GM12878 (cell line): ENCODE data around the gene MIOS. TPM values are rescaled to one million over a fixed set of nuclear protein-coding genes. Genes with fewer than 3 reads are reported as not detected.

ENCODE experiments used
- CEBPZ ChIP-seq: fragments of 150-350 bp; IDR thresholded peaks from 2 replicates; pipeline ENCODE4 v1.6.1; 2016; ENCODE audit warnings: low read depth, low read length
- E2F8 ChIP-seq: fragments of 450-650 bp; IDR thresholded peaks from 2 replicates; pipeline ENCODE4 v1.6.1; 2018; ENCODE audit warnings: mild to moderate bottlenecking, low read depth, moderate library complexity; ENCODE audit not compliant: partially characterized antibody
- EP300 ChIP-seq, 2 experiments: fragments of 150-350 bp in 1 of 2; IDR thresholded peaks; 2 replicates each; pipeline ENCODE4 v1.6.1; 2011 to 2012; ENCODE audit warnings: low read depth in 2 of 2, low read length in 2 of 2, borderline replicate concordance in 1 of 2, improper control_type of control experiment in 1 of 2, inconsistent platforms in 1 of 2; ENCODE audit not compliant: control insufficient read depth in 1 of 2
- GABPA ChIP-seq: IDR thresholded peaks from 2 replicates; pipeline ENCODE4 v1.6.1; 2014; ENCODE audit warnings: antibody characterized with exemption, low read depth, mild to moderate bottlenecking, inconsistent platforms
- MLLT1 ChIP-seq: fragments of 450-650 bp; IDR thresholded peaks from 2 replicates; pipeline ENCODE4 v1.6.1; 2016; ENCODE audit warnings: mild to moderate bottlenecking
- NKRF ChIP-seq: fragments of 450-650 bp; conservative IDR thresholded peaks from 2 replicates; pipeline ENCODE4 v1.6.1; 2017; ENCODE audit warnings: mild to moderate bottlenecking, moderate library complexity
- NR2C2 ChIP-seq: IDR thresholded peaks from 2 replicates; pipeline ENCODE4 v1.6.1; 2011; ENCODE audit warnings: borderline replicate concordance, low read depth; ENCODE audit not compliant: control insufficient read depth, insufficient read length
- PKNOX1 ChIP-seq: fragments of 450-650 bp; IDR thresholded peaks from 2 replicates; pipeline ENCODE4 v1.6.1; 2016; ENCODE audit warnings: mild to moderate bottlenecking
- POU2F2 ChIP-seq: IDR thresholded peaks from 3 replicates; pipeline ENCODE4 v1.6.1; 2011; ENCODE audit warnings: low read depth, mild to moderate bottlenecking, low read length, borderline replicate concordance
- RBBP5 ChIP-seq: fragments of 200-600 bp; sonication (generic); conservative IDR thresholded peaks from 2 replicates; pipeline ENCODE4 v1.6.1; 2016
- polyA plus RNA-seq, 11 experiments: library from polyadenylated mRNA; depleted of rRNA in 4 of 11; unstranded in 6 of 11; stranded (reverse) in 5 of 11; fragments of >200 nt; fragmentation: Nextera tagmentation in 4 of 11; fragmentation: Illumina TruSeq in 1 of 11; extraction: Ambion mirVana in 4 of 11; extraction: Trizol in 1 of 11; gene quantifications; 1 replicate in 1 of 11; 2 replicates in 10 of 11; pipeline versions ENCODE4 v1.2.1 to v1.2.3, GENCODE V29; 2011 to 2016; ENCODE audit warnings: inconsistent platforms in 2 of 11, missing spikeins in 2 of 11, low read depth in 1 of 11
- total RNA-seq, 4 experiments: library from RNA; depleted of rRNA in 3 of 4; stranded (reverse); fragments of >200 nt in 3 of 4; fragmentation: Illumina TruSeq in 1 of 4; extraction: Trizol in 1 of 4; gene quantifications; 2 replicates each; pipeline versions ENCODE4 v1.2.1 to v1.2.3, GENCODE V29; 2013 to 2021

Gene MIOS
- total and polyA plus RNA-seq, 10 of the 15 experiments (the other 5 are each of a cell fraction or from before 2014, with no cell fraction given), result 13.1 to 94.9 (median 54.2) TPM

GRCh38 chr7:7640221-7641128 lies 73.8 kb downstream of the MIOS start, which contains the start of gene UMAD1 (continued):
- TF ChIP-seq MLLT1 (peak; percentile 47), E2F8 (peak; percentile 97), RBBP5 (no peak), CEBPZ (no peak), NR2C2 (no peak), EP300 (IDR thresholded peaks at IDR 0.05; ENCODE audit: borderline replicate concordance in 1 of 2, control insufficient read depth in 1 of 2, low read depth in 2 of 2, low read length in 2 of 2) (0 out of 4 replicates have a peak, but pooled peaks of 1 of the 2 experiments have one; percentile 15), GABPA (peak; percentile 89), POU2F2 (peak; percentile 77; the same call in 2 of the 3 replicates), PKNOX1 (peak; percentile 80), NKRF (peak; percentile 94)
